Measurements from ENCODE around the gene MAPT. TPM values are rescaled to one million over a fixed set of nuclear protein-coding genes. Genes with fewer than 3 reads are reported as not detected.

The MAPT gene
- total and polyA plus RNA-seq, 2 of the 13 experiments (the other 11 are each of a cell fraction or from before 2014, with no cell fraction given): 2.1 to 2.8 TPM

- TF ChIP-seq DZIP1 (CRISPR knock-in tag; IDR thresholded peaks at IDR 0.05): no peak
- peak; percentile 58; the same call in 1 of the 2 replicates for TF ChIP-seq NFKBIZ (CRISPR knock-in tag; IDR thresholded peaks at IDR 0.05)
- no peak; the same call in 1 of the 2 replicates for TF ChIP-seq EHMT2 (IDR thresholded peaks at IDR 0.05; ENCODE audit: borderline replicate concordance, low read depth, low read length)
- TF ChIP-seq ZNF543 (CRISPR knock-in tag; IDR thresholded peaks at IDR 0.05): 0 out of 2 replicates have a peak, but pooled peaks have one; percentile 60
- TF ChIP-seq GATAD2A (CRISPR knock-in tag; IDR thresholded peaks at IDR 0.05): peak; percentile 46; the same call in 1 of the 2 replicates
- TF ChIP-seq ZNF724P (CRISPR knock-in tag; IDR thresholded peaks at IDR 0.05; ENCODE audit: borderline replicate concordance): no peak
- no peak for TF ChIP-seq ZNF746 (CRISPR knock-in tag; IDR thresholded peaks at IDR 0.05)
- no peak for TF ChIP-seq IRX3 (CRISPR knock-in tag; IDR thresholded peaks at IDR 0.05; ENCODE audit: borderline replicate concordance, low read depth)
- TF ChIP-seq GLMP (CRISPR knock-in tag; IDR thresholded peaks at IDR 0.05; ENCODE audit: borderline replicate concordance): no peak
- peak; percentile 27; the same call in 1 of the 2 replicates for TF ChIP-seq SP5 (CRISPR knock-in tag; IDR thresholded peaks at IDR 0.05; ENCODE audit: borderline replicate concordance, low read depth)
- TF ChIP-seq CEBPZ (IDR thresholded peaks at IDR 0.05; ENCODE audit: low read length): no peak
- TF ChIP-seq ZNF276 (CRISPR knock-in tag; IDR thresholded peaks at IDR 0.05; ENCODE audit: low read depth): 0 out of 2 replicates have a peak, but pooled peaks have one; percentile 69
- TF ChIP-seq NR2C2 (CRISPR knock-in tag; IDR thresholded peaks at IDR 0.05; ENCODE audit: borderline replicate concordance): no peak
- TF ChIP-seq ZNF24 (IDR thresholded peaks at IDR 0.05): no peak
- peak; percentile 84 for TF ChIP-seq ZFP91 (CRISPR knock-in tag; IDR thresholded peaks at IDR 0.05; ENCODE audit: borderline replicate concordance)
- peak; percentile 90; the same call in 1 of the 2 replicates for TF ChIP-seq KDM3A (CRISPR knock-in tag; IDR thresholded peaks at IDR 0.05; ENCODE audit: low read depth)
- TF ChIP-seq ZNF644 (CRISPR knock-in tag; IDR thresholded peaks at IDR 0.05; ENCODE audit: low read depth): 0 out of 2 replicates have a peak, but pooled peaks have one; percentile 18
- TF ChIP-seq RBM22 (optimal IDR thresholded peaks at IDR 0.05; ENCODE audit: low read length): no peak
Observed at GRCh38 chr17:45948881-45949624, 54.7 kb downstream of the MAPT start (continued).

Data from HepG2 (cell line).